HPDE6-E6E7 (cell line): ENCODE measurements around the gene HMCN2.
"Not testable (repeated sequence)": the region's sequence is repeated elsewhere in the genome, so short reads cannot be mapped to it uniquely, and the experiment has no call there.

Experiments
- DNase-seq: peaks from one replicate; pipeline ENCODE4 v3.0.0; 2011; ENCODE audit warnings: missing footprints; ENCODE audit errors: extremely low spot score

HMCN2 gene

DNA sequence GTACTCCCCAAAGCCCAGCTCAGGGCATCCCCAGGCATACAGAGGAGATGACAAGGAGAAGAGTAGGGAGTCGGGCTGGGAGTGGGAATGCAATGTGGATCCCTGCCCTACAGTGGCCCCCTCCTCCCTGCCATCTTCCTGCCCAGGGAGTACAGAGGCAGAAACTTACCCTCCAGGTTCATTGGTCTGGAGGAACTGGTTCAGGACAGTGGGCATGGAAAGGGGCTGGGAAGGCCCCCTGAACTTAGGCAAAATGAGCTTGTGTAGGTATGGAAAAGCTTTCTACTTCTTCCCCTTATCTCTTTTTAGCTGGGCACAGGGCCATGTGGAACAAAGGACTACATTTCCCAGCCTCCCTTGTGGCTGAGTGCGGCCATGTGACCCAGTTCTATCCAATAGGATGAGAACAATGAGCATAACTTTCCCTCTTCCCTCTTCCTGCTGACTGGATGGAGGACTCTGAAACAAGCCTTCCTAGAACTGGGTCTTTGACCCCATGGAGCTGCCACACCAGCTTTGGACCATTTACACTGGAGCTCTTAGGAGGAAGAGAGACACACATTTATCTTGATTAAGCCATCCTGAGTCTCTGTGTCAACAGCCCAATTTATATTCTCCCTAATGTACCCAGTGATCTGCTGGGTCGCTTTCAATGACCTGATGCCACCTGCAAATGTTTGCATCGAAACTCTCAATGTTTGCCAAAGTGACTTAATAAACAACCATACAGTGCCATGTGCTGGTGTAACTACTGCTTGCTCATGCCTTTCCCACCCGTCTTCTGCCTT is 25.0 kb upstream of the HMCN2 start:
- DNase-seq: peak; percentile 40

- DNase-seq: no peak
These were observed 24.4 kb upstream of the HMCN2 start for GRCh38 chr9:130241198-130241535.

GRCh38 chr9:130242270-130243014 is 23.1 kb upstream of the HMCN2 start:
- no peak for DNase-seq

DNA sequence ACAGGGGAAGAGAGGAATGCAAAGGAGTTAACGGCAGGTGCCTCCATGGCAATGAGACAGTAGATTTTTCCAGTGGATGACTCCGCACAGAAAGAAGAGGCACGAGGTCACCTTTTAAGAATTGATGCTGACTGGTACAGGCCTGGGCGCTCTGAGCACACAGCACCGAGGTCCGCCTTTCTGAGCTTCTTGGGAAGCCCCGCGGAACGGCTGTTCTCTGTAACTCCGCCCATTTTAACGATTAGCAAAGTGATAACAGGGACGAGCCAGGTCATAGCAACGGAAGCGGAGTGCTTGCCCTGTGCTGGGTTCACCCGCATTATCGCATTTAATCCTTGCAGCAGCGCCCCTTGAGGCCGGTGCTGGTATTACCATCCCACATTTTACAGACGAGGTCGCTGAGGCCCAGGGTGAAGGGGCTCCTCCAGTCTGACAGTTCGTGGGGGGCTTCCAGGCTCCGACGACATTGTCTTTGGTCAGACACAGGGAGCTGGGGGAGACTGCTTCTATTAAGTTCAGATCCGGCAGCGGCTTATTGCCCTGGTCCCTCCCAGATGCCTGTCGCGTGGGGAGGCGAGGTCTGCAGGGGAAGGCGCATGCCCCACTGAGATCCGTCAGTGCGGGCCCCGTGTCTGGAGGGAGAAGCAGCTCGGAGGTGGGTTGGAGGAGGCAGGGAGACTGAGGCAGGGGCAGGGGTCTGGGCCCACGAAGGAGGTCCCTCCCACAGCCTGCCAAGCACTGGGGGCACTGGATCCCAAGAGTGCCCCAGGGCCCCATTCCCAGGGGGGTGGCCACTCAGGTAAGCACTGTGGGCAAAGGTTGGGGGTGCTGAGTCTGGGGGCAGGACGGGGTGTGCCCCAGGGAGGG is 22.3 kb upstream of the HMCN2 start:
- peak; percentile 64 for DNase-seq

DNA sequence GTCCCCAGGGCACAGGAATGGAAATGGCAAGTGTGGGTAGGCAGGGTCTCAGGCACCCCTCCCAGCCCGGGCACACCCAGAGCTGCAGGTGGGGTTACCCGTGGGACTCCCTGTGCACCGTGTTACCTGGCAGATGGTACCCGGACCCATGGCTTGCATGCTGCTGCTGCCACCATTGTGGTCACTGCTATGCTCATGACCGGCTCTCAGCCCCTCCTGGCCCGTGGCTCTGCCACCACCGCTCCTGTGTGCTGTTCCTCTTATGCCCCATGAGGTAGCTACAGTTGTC is 21.7 kb upstream of the HMCN2 start:
- no peak for DNase-seq

- no peak for DNase-seq
These were observed 20.9 kb upstream of the HMCN2 start for GRCh38 chr9:130244548-130245165.

DNA sequence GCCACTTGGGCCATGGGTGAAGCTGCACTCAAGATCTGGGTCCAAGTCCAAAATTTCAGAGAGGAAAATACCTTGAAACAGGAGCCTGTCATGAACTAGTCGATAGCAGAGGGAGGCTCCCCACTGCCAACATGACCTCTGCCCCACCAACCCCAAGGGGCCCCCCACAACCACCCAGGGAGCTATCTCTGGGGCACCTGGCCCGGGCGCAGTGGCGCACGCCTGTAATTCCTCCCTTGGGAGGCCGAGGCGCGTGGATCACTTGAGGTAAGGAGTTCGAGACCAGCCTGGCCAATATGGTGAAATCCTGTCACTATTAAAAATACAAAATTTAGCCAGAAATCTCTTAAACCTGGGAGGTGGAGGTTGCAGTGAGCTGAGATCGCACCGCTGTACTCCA is 20.1 kb upstream of the HMCN2 start:
- no peak for DNase-seq

- DNase-seq: no peak
These were observed 19.4 kb upstream of the HMCN2 start for GRCh38 chr9:130246126-130246525.

- no peak for DNase-seq
These were observed 10.6 kb upstream of the HMCN2 start for GRCh38 chr9:130254747-130255630.

- DNase-seq: no peak
These were observed 9.9 kb upstream of the HMCN2 start for GRCh38 chr9:130255631-130256134.

GRCh38 chr9:130256644-130257043 is 8.9 kb upstream of the HMCN2 start:
- DNase-seq: no peak

DNA sequence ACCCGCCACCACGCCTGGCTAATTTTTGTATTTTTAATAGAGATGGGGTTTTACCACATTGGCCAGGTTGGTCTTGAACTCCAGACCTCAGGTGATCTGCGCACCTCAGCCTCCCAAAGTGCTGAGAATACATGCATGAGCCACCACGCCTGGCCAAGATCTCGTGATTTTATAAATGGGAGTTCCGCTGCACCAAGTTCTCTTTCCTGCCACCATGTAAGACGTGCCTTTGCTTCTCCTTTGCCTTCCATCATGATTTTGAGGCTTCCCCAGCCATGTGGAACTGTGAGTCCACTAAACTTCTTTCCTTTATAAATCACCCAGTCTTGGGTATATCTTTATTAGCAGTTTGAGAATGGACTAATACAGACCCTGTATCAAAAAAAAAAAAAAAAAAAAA is 7.4 kb upstream of the HMCN2 start:
- not testable (repeated sequence) for DNase-seq

- DNase-seq: no peak
These were observed 6.5 kb upstream of the HMCN2 start for GRCh38 chr9:130259044-130259443.

- DNase-seq: no peak
These were observed 4.5 kb upstream of the HMCN2 start for GRCh38 chr9:130260816-130261765.

- DNase-seq: no peak
These were observed 3.4 kb upstream of the HMCN2 start for GRCh38 chr9:130262061-130262745.

GRCh38 chr9:130262771-130263170 is 2.8 kb upstream of the HMCN2 start:
- DNase-seq: no peak

GRCh38 chr9:130263601-130264413 is 1.8 kb upstream of the HMCN2 start:
- DNase-seq: no peak
